Duodenal mucosa (tissue), 2 donors: Measurements from ENCODE around the gene DNAJC6.
"Not testable (repeated sequence)": the region's sequence is repeated elsewhere in the genome, so short reads cannot be mapped to it uniquely, and the experiment has no call there.

Experiments used
- H3K27ac ChIP-seq: one replicate; pipeline ENCODE4 v1.7.0; 2013; ENCODE audit warnings: low read depth, low read length
- H3K27me3 ChIP-seq, 2 donors: one replicate each; pipeline ENCODE4 v1.7.0; 2013; ENCODE audit warnings: low read length in 2 of 2, control low read depth in 1 of 2; ENCODE audit not compliant: insufficient read depth in 2 of 2, control insufficient read depth in 1 of 2
- H3K36me3 ChIP-seq, 2 donors: one replicate each; pipeline ENCODE4 v1.7.0; 2013; ENCODE audit warnings: low read length in 2 of 2, control low read depth in 1 of 2; ENCODE audit not compliant: insufficient read depth in 2 of 2, control insufficient read depth in 1 of 2
- H3K4me1 ChIP-seq, 2 donors: one replicate each; pipeline ENCODE4 v1.7.0; 2013; ENCODE audit warnings: low read length in 2 of 2, control low read depth in 1 of 2; ENCODE audit not compliant: insufficient read depth in 2 of 2, control insufficient read depth in 1 of 2
- H3K4me3 ChIP-seq, 2 donors: one replicate each; pipeline ENCODE4 v1.7.0; 2013; ENCODE audit warnings: low read length in 2 of 2, low read depth in 1 of 2
- H3K9ac ChIP-seq, 2 donors: one replicate each; pipeline ENCODE4 v1.7.0; 2013; ENCODE audit warnings: low read length in 2 of 2, low read depth in 1 of 2
- H3K9me3 ChIP-seq, 2 donors: one replicate each; pipeline ENCODE4 v1.7.0; 2013; ENCODE audit warnings: low read length in 2 of 2, control low read depth in 1 of 2; ENCODE audit not compliant: control insufficient read depth in 1 of 2

The DNAJC6 gene

GRCh38 chr1:65372557-65372956, 63.2 kb downstream of the DNAJC6 start:
- Histone ChIP-seq H3K4me1 (no peaks in the 10 kb centered on the region), H3K9me3 (no peaks in the 10 kb centered on the region), H3K27ac (no peak overlapping the region), H3K36me3 (no peaks in the 10 kb centered on the region), H3K27me3 (no peaks in the 10 kb centered on the region), H3K4me3 (no peak overlapping the region), H3K9ac (no peak overlapping the region)

- no peak overlapping the region for H3K27ac ChIP-seq
Observed at GRCh38 chr1:65377496-65378246, 68.3 kb downstream of the DNAJC6 start.

GRCh38 chr1:65378247-65378946, 69.1 kb downstream of the DNAJC6 start:
- no peak overlapping the region for H3K27ac ChIP-seq
- H3K36me3 ChIP-seq: no peaks in the 10 kb centered on the region
- H3K27me3 ChIP-seq: no peaks in the 10 kb centered on the region
- H3K4me3 ChIP-seq: no peak overlapping the region
- H3K9ac ChIP-seq: no peak overlapping the region
- no peaks in the 10 kb centered on the region for H3K9me3 ChIP-seq
- no peaks in the 10 kb centered on the region for H3K4me1 ChIP-seq

More at GRCh38 chr1:65377496-65378246, 68.3 kb downstream of the DNAJC6 start:
- Histone ChIP-seq H3K36me3 (no peaks in the 10 kb centered on the region), H3K9ac (no peak overlapping the region), H3K9me3 (no peaks in the 10 kb centered on the region), H3K4me1 (no peaks in the 10 kb centered on the region), H3K27me3 (no peaks in the 10 kb centered on the region), H3K4me3 (no peak overlapping the region)

- not testable (repeated sequence) for H3K27ac ChIP-seq, H3K36me3 ChIP-seq, H3K27me3 ChIP-seq, H3K9ac ChIP-seq, H3K9me3 ChIP-seq, H3K4me3 ChIP-seq, H3K4me1 ChIP-seq
Observed at GRCh38 chr1:65384426-65384825, 75.1 kb downstream of the DNAJC6 start.

GRCh38 chr1:65386439-65386838, 77.1 kb downstream of the DNAJC6 start:
- H3K4me1 ChIP-seq: no peaks in the 10 kb centered on the region
- no peak overlapping the region for H3K27ac ChIP-seq
- no peaks in the 10 kb centered on the region for H3K27me3 ChIP-seq
- no peaks in the 10 kb centered on the region for H3K36me3 ChIP-seq
- no peaks in the 10 kb centered on the region for H3K9me3 ChIP-seq
- no peak overlapping the region for H3K4me3 ChIP-seq
- no peak overlapping the region for H3K9ac ChIP-seq

GRCh38 chr1:65387821-65388220, 78.5 kb downstream of the DNAJC6 start:
- H3K4me3 ChIP-seq: no peak overlapping the region
- no peaks in the 10 kb centered on the region for H3K4me1 ChIP-seq
- H3K9ac ChIP-seq: no peak overlapping the region
- no peaks in the 10 kb centered on the region for H3K27me3 ChIP-seq
- no peaks in the 10 kb centered on the region for H3K36me3 ChIP-seq
- no peaks in the 10 kb centered on the region for H3K9me3 ChIP-seq
- H3K27ac ChIP-seq: no peak overlapping the region

- Histone ChIP-seq H3K9me3 (no peaks in the 10 kb centered on the region), H3K27ac (no peak overlapping the region), H3K4me3 (no peak overlapping the region), H3K36me3 (no peaks in the 10 kb centered on the region), H3K27me3 (no peaks in the 10 kb centered on the region), H3K9ac (no peak overlapping the region), H3K4me1 (no peaks in the 10 kb centered on the region)
Observed at GRCh38 chr1:65388908-65389695, 79.8 kb downstream of the DNAJC6 start.

GRCh38 chr1:65392497-65392896, 83.2 kb downstream of the DNAJC6 start:
- no peaks in the 10 kb centered on the region for H3K36me3 ChIP-seq
- no peaks in the 10 kb centered on the region for H3K9me3 ChIP-seq
- no peak overlapping the region for H3K27ac ChIP-seq
- H3K27me3 ChIP-seq: no peaks in the 10 kb centered on the region
- no peaks in the 10 kb centered on the region for H3K4me1 ChIP-seq
- no peak overlapping the region for H3K9ac ChIP-seq
- H3K4me3 ChIP-seq: no peak overlapping the region

- no peaks in the 10 kb centered on the region for H3K36me3 ChIP-seq
- no peaks in the 10 kb centered on the region for H3K27me3 ChIP-seq
- H3K9me3 ChIP-seq: no peaks in the 10 kb centered on the region
- no peak overlapping the region for H3K27ac ChIP-seq
- H3K4me1 ChIP-seq: no peaks in the 10 kb centered on the region
- H3K9ac ChIP-seq: no peak overlapping the region
- H3K4me3 ChIP-seq: no peak overlapping the region
Observed at GRCh38 chr1:65393347-65393746, 84.0 kb downstream of the DNAJC6 start.

- no peak overlapping the region for H3K27ac ChIP-seq
- no peak overlapping the region for H3K4me3 ChIP-seq
Observed at GRCh38 chr1:65393928-65394327, 84.6 kb downstream of the DNAJC6 start.

More at GRCh38 chr1:65393928-65394327, 84.6 kb downstream of the DNAJC6 start:
- Histone ChIP-seq H3K36me3 (no peaks in the 10 kb centered on the region), H3K9ac (no peak overlapping the region), H3K4me1 (no peaks in the 10 kb centered on the region), H3K9me3 (no peaks in the 10 kb centered on the region), H3K27me3 (no peaks in the 10 kb centered on the region)
